ENCODE data around the gene BMX. TPM values are rescaled to one million over a fixed set of nuclear protein-coding genes. Genes with fewer than 3 reads are reported as not detected.

The BMX gene
- total RNA-seq, 1 experiment from 2014 or later, result not detected

DNA sequence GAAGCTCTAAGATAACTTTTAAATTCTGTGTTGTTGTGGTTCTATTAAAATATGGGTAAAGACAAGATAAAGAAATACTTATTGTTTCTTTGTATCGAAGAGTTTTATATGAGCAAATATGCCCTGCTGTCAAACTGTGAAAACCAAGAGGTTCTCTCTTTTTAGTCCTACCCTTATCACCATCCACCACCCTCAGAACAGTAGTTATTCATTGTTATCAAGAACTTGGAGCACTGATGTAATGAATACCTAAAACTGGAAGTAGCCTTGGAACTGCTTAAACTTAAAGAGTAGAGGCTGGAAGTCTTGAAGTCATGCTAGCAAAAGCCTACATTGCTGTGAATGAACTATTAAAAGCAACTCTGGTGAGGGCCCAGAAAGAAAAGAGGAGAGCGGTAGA, 16.7 kb upstream of the BMX start:
- Histone ChIP-seq H4K20me1 (ENCODE audit: insufficient read depth) (no peaks in the 10 kb centered on the region), H3K4me3 (no peak overlapping the region), H2AFZ (no peak overlapping the region), H3K4me1 (replicated peaks; ENCODE audit: insufficient read depth) (no peaks in the 10 kb centered on the region), H3K79me2 (ENCODE audit: low read depth) (no peaks in the 10 kb centered on the region), H3K9me2 (ENCODE audit: insufficient read depth) (no peaks in the 10 kb centered on the region), H3K27me3 (ENCODE audit: insufficient read depth, low read depth) (no peaks in the 10 kb centered on the region), H3K9me3 (ENCODE audit: insufficient read depth, low read depth) (no peaks in the 10 kb centered on the region), H3K4me2 (no peak overlapping the region), H3F3A (ENCODE audit: insufficient read depth, low read depth) (no peaks in the 10 kb centered on the region), H3K27ac (no peak overlapping the region), H3K36me3 (ENCODE audit: low read depth) (peaks cover 9% of the 10 kb centered on the region)
- BruUV-seq (replicated peaks), result no TSS peak
- TF ChIP-seq, protein P1, sequence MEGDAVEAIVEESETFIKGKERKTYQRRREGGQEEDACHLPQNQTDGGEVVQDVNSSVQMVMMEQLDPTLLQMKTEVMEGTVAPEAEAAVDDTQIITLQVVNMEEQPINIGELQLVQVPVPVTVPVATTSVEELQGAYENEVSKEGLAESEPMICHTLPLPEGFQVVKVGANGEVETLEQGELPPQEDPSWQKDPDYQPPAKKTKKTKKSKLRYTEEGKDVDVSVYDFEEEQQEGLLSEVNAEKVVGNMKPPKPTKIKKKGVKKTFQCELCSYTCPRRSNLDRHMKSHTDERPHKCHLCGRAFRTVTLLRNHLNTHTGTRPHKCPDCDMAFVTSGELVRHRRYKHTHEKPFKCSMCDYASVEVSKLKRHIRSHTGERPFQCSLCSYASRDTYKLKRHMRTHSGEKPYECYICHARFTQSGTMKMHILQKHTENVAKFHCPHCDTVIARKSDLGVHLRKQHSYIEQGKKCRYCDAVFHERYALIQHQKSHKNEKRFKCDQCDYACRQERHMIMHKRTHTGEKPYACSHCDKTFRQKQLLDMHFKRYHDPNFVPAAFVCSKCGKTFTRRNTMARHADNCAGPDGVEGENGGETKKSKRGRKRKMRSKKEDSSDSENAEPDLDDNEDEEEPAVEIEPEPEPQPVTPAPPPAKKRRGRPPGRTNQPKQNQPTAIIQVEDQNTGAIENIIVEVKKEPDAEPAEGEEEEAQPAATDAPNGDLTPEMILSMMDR (conservative IDR thresholded peaks at IDR 0.05), result no peak
- no peak for TF ChIP-seq EZH2 (IDR thresholded peaks at IDR 0.05; ENCODE audit: low read depth)
- ChIA-PET CTCF (no interaction called here), POLR2A (ENCODE audit: unreplicated experiment) (no interaction called here)
- intact Hi-C loops (cut with micrococcal nuclease; ENCODE audit: unreplicated experiment), result loop anchor here (10.0 kb wide), 1 partner anchor 59 kb away; no protein-coding TSS in a partner anchor
- DNase-seq, result no peak

- H3K9me2 ChIP-seq (ENCODE audit: insufficient read depth), result no peaks in the 10 kb centered on the region
- no peaks in the 10 kb centered on the region for H3K27me3 ChIP-seq (ENCODE audit: insufficient read depth, low read depth)
- no peak for DNase-seq
- intact Hi-C loops (cut with micrococcal nuclease; ENCODE audit: unreplicated experiment), result loop anchor here (2.0 kb wide), 1 partner anchor 18 kb away; no protein-coding TSS in a partner anchor
- no peaks in the 10 kb centered on the region for H3K9me3 ChIP-seq (ENCODE audit: insufficient read depth, low read depth)
- no peaks in the 10 kb centered on the region for H4K20me1 ChIP-seq (ENCODE audit: insufficient read depth)
- H3K4me1 ChIP-seq (replicated peaks; ENCODE audit: insufficient read depth), result peaks cover 23% of the 10 kb centered on the region
- ChIA-PET CTCF (interaction anchor here (0.6 kb wide), 1 partner anchor 315 kb away, joined by 3 read pairs; no protein-coding TSS in a partner anchor), POLR2A (ENCODE audit: unreplicated experiment) (interaction anchor here (0.7 kb wide), 1 partner anchor 92 kb away, joined by 3 read pairs; no protein-coding TSS in a partner anchor)
- TSS peak; percentile 67 for BruUV-seq (replicated peaks)
- no peak overlapping the region; the same call in 1 of the 2 replicates for H2AFZ ChIP-seq
- no peaks in the 10 kb centered on the region for H3F3A ChIP-seq (ENCODE audit: insufficient read depth, low read depth)
- TF ChIP-seq, protein P1 (conservative IDR thresholded peaks at IDR 0.05), result no peak
- TF ChIP-seq EZH2 (IDR thresholded peaks at IDR 0.05; ENCODE audit: low read depth), result no peak
- peak overlapping the region; percentile 94 for H3K27ac ChIP-seq
- H3K4me3 ChIP-seq, result peak overlapping the region; percentile 86
- H3K36me3 ChIP-seq (ENCODE audit: low read depth), result peaks cover 5% of the 10 kb centered on the region; the same call in 1 of the 2 replicates
- H3K4me2 ChIP-seq, result peak overlapping the region; percentile 98
- H3K79me2 ChIP-seq (ENCODE audit: low read depth), result peaks cover 28% of the 10 kb centered on the region
Measured at GRCh38 chrX:15492469-15492868, 8.1 kb upstream of the BMX start.

- peaks cover 28% of the 10 kb centered on the region for H3K79me2 ChIP-seq (ENCODE audit: low read depth)
- no peaks in the 10 kb centered on the region for H3K27me3 ChIP-seq (ENCODE audit: insufficient read depth, low read depth)
- TF ChIP-seq EZH2 (IDR thresholded peaks at IDR 0.05; ENCODE audit: low read depth), result no peak
- TF ChIP-seq, protein P1 (conservative IDR thresholded peaks at IDR 0.05), result peak; percentile 40; the same call in 1 of the 2 replicates
- peaks cover 23% of the 10 kb centered on the region for H3K4me1 ChIP-seq (replicated peaks; ENCODE audit: insufficient read depth)
- TSS peak; percentile 99 for BruUV-seq (replicated peaks)
- H3K9me2 ChIP-seq (ENCODE audit: insufficient read depth), result no peaks in the 10 kb centered on the region
- H3K4me3 ChIP-seq, result peak within 1 kb of the TSS; percentile 86
- peak within 1 kb of the TSS; percentile 98 for H3K4me2 ChIP-seq
- CTCF ChIA-PET, result interaction anchor here (0.5 to 1.0 kb wide), 3 partner anchors 8 to 314 kb away, joined by 3 read pairs; no protein-coding TSS in a partner anchor
- H3K9me3 ChIP-seq (ENCODE audit: insufficient read depth, low read depth), result no peaks in the 10 kb centered on the region
- no peaks in the 10 kb centered on the region for H3F3A ChIP-seq (ENCODE audit: insufficient read depth, low read depth)
- peak within 1 kb of the TSS; percentile 79 for H2AFZ ChIP-seq
- H3K36me3 ChIP-seq (ENCODE audit: low read depth), result peaks cover 5% of the 10 kb centered on the region; the same call in 1 of the 2 replicates
- peak; percentile 82 to 94 for DNase-seq
- peak within 1 kb of the TSS; percentile 94 for H3K27ac ChIP-seq
- intact Hi-C loops (cut with micrococcal nuclease; ENCODE audit: unreplicated experiment), result loop anchor here (1.0 to 2.0 kb wide), 2 partner anchors 19 to 182 kb away; no protein-coding TSS in a partner anchor
- no peaks in the 10 kb centered on the region for H4K20me1 ChIP-seq (ENCODE audit: insufficient read depth)
- POLR2A ChIA-PET (ENCODE audit: unreplicated experiment), result interaction anchor here (0.6 kb wide), 1 partner anchor 193 kb away, joined by 3 read pairs; no protein-coding TSS in a partner anchor
Measured at GRCh38 chrX:15493118-15493962, 7.3 kb upstream of the BMX start, which contains the start of gene PIR. Gene PIR, minus strand, starts transcription at chrX:15493333. Its CDS starts 2,076 bp downstream, at chrX:15491257.
